ENCODE results near the gene AHCYL1. TPM values are rescaled to one million over a fixed set of nuclear protein-coding genes. Genes with fewer than 3 reads are reported as not detected.

The AHCYL1 gene
- total and polyA plus RNA-seq, 2 experiments from 2014 or later = 47.6 to 72.6 TPM

- H4K20me1 ChIP-seq (ENCODE audit: insufficient read depth) = no peaks in the 10 kb centered on the region
- WGBS, 2 experiments (ENCODE audit: low coverage in 1 of 2, low lambda C conversion rate in 2 of 2, missing lambda C conversion rate in 2 of 2) = 81 to 85% methylated on average over 59 to 63 of the region's 64 CpGs
- H3K36me3 ChIP-seq (ENCODE audit: low read depth) = no peaks in the 10 kb centered on the region
Measured at GRCh38 chr1:110069404-110070281, 85.1 kb downstream of the AHCYL1 start.

GRCh38 chr1:110070282-110070669 lies 85.7 kb downstream of the AHCYL1 start:
- Histone ChIP-seq H3K9me2 (ENCODE audit: insufficient read depth) (no peaks in the 10 kb centered on the region), H2AFZ (no peak overlapping the region), H4K20me1 (ENCODE audit: insufficient read depth) (no peaks in the 10 kb centered on the region), H3K36me3 (ENCODE audit: low read depth) (no peaks in the 10 kb centered on the region), H3K4me3 (no peak overlapping the region), H3K27ac (no peak overlapping the region), H3K9me3 (ENCODE audit: low read depth) (no peaks in the 10 kb centered on the region), H3K9ac (no peak overlapping the region), H3K27me3 (replicated peaks; ENCODE audit: insufficient read depth) (peaks cover 56% of the 10 kb centered on the region), H3K79me2 (ENCODE audit: insufficient read depth) (no peaks in the 10 kb centered on the region), H3K4me1 (ENCODE audit: insufficient read depth) (no peaks in the 10 kb centered on the region), H3F3A (ENCODE audit: insufficient read depth) (no peaks in the 10 kb centered on the region), H3K4me2 (ENCODE audit: unreplicated experiment) (no peak overlapping the region)
- TF ChIP-seq EZH2 (IDR thresholded peaks at IDR 0.05; ENCODE audit: insufficient read depth, poor library complexity, severe bottlenecking) (no peak), EZH2phosphoT487 (IDR thresholded peaks at IDR 0.05; ENCODE audit: insufficient read depth, low read depth) (no peak)
- no peak for DNase-seq
- in situ Hi-C loops (cut with MboI) = no loop called here
- WGBS, 2 experiments (ENCODE audit: low coverage in 1 of 2, low lambda C conversion rate in 2 of 2, missing lambda C conversion rate in 2 of 2) = 34 to 53% methylated on average over 22 to 52 of the region's 52 CpGs

More at GRCh38 chr1:110069404-110070281, 85.1 kb downstream of the AHCYL1 start:
- no peak overlapping the region for H2AFZ ChIP-seq
- no peak for DNase-seq
- no peaks in the 10 kb centered on the region for H3K4me1 ChIP-seq (ENCODE audit: insufficient read depth)
- H3K27me3 ChIP-seq (replicated peaks; ENCODE audit: insufficient read depth) = peaks cover 56% of the 10 kb centered on the region
- in situ Hi-C loops (cut with MboI) = no loop called here
- no peaks in the 10 kb centered on the region for H3K9me2 ChIP-seq (ENCODE audit: insufficient read depth)
- H3F3A ChIP-seq (ENCODE audit: insufficient read depth) = no peaks in the 10 kb centered on the region
- no peaks in the 10 kb centered on the region for H3K79me2 ChIP-seq (ENCODE audit: insufficient read depth)
- H3K9ac ChIP-seq = no peak overlapping the region
- H3K27ac ChIP-seq = no peak overlapping the region
- H3K4me2 ChIP-seq (ENCODE audit: unreplicated experiment) = no peak overlapping the region
- no peaks in the 10 kb centered on the region for H3K9me3 ChIP-seq (ENCODE audit: low read depth)
- TF ChIP-seq EZH2 (IDR thresholded peaks at IDR 0.05; ENCODE audit: insufficient read depth, poor library complexity, severe bottlenecking) (no peak), EZH2phosphoT487 (IDR thresholded peaks at IDR 0.05; ENCODE audit: insufficient read depth, low read depth) (no peak)
- no peak overlapping the region for H3K4me3 ChIP-seq

- H3K9me3 ChIP-seq (ENCODE audit: low read depth) = no peaks in the 10 kb centered on the region
- no peak for TF ChIP-seq EZH2 (IDR thresholded peaks at IDR 0.05; ENCODE audit: insufficient read depth, poor library complexity, severe bottlenecking)
- DNase-seq = no peak
- H3K79me2 ChIP-seq (ENCODE audit: insufficient read depth) = no peaks in the 10 kb centered on the region
- no peaks in the 10 kb centered on the region for H3K9me2 ChIP-seq (ENCODE audit: insufficient read depth)
- no peak within 1 kb of the TSS for H2AFZ ChIP-seq
- in situ Hi-C loops (cut with MboI) = no loop called here
- H3K4me2 ChIP-seq (ENCODE audit: unreplicated experiment) = no peak within 1 kb of the TSS
- H4K20me1 ChIP-seq (ENCODE audit: insufficient read depth) = no peaks in the 10 kb centered on the region
- no peak within 1 kb of the TSS for H3K4me3 ChIP-seq
- H3K9ac ChIP-seq = no peak within 1 kb of the TSS
- no peaks in the 10 kb centered on the region for H3F3A ChIP-seq (ENCODE audit: insufficient read depth)
- WGBS, 2 experiments (ENCODE audit: low coverage in 1 of 2, low lambda C conversion rate in 2 of 2, missing lambda C conversion rate in 2 of 2) = 17 to 59% methylated on average over 5 to 23 of the region's 27 CpGs
- no peak within 1 kb of the TSS for H3K27ac ChIP-seq
- no peaks in the 10 kb centered on the region for H3K4me1 ChIP-seq (ENCODE audit: insufficient read depth)
- H3K36me3 ChIP-seq (ENCODE audit: low read depth) = no peaks in the 10 kb centered on the region
- H3K27me3 ChIP-seq (replicated peaks; ENCODE audit: insufficient read depth) = peaks cover 56% of the 10 kb centered on the region
Measured at GRCh38 chr1:110070671-110071242, 86.2 kb downstream of the AHCYL1 start, which contains the start of gene ALX3. Gene ALX3 (minus strand): TSS chr1:110070672. CDS start chr1:110070612, 60 bp downstream.

Other genes with a start within 250 kb of the AHCYL1 start
- 28.7 and 30.0 TPM in 2 replicates for gene GSTM3, start 243.7 kb upstream of the AHCYL1 start, total RNA-seq (2014; rRNA removed; shearing (Covaris generic))
- 75.2 and 81.0 TPM in 2 replicates for gene GSTM3, start 243.7 kb upstream of the AHCYL1 start, polyA plus RNA-seq (2016; fragmentation: Nextera tagmentation; extraction: Ambion mirVana)
- gene EPS8L3, start 220.8 kb upstream of the AHCYL1 start, total RNA-seq (2014; rRNA removed; shearing (Covaris generic)) = not detected in 2 replicates
- gene EPS8L3, start 220.8 kb upstream of the AHCYL1 start, polyA plus RNA-seq (2016; fragmentation: Nextera tagmentation; extraction: Ambion mirVana) = not detected in 2 replicates
- gene CSF1, start 73.9 kb upstream of the AHCYL1 start, total RNA-seq (2014; rRNA removed; shearing (Covaris generic)) = 60.0 and 87.0 TPM in 2 replicates
- gene CSF1, start 73.9 kb upstream of the AHCYL1 start, polyA plus RNA-seq (2016; fragmentation: Nextera tagmentation; extraction: Ambion mirVana) = 65.3 and 67.9 TPM in 2 replicates
- gene STRIP1, start 49.9 kb downstream of the AHCYL1 start, total RNA-seq (2014; rRNA removed; shearing (Covaris generic)) = 41.9 and 49.9 TPM in 2 replicates
- 21.3 and 24.4 TPM in 2 replicates for gene STRIP1, start 49.9 kb downstream of the AHCYL1 start, polyA plus RNA-seq (2016; fragmentation: Nextera tagmentation; extraction: Ambion mirVana)
- gene ALX3, start 85.9 kb downstream of the AHCYL1 start, total RNA-seq (2014; rRNA removed; shearing (Covaris generic)) = not detected in 2 replicates
- not detected in 2 replicates for gene ALX3, start 85.9 kb downstream of the AHCYL1 start, polyA plus RNA-seq (2016; fragmentation: Nextera tagmentation; extraction: Ambion mirVana)
- not detected in 2 replicates for gene UBL4B, start 127.7 kb downstream of the AHCYL1 start, total RNA-seq (2014; rRNA removed; shearing (Covaris generic))
- gene UBL4B, start 127.7 kb downstream of the AHCYL1 start, polyA plus RNA-seq (2016; fragmentation: Nextera tagmentation; extraction: Ambion mirVana) = not detected in 2 replicates
- 0.76 and 2.4 TPM in 2 replicates for gene SLC6A17, start 165.7 kb downstream of the AHCYL1 start, total RNA-seq (2014; rRNA removed; shearing (Covaris generic))
- gene SLC6A17, start 165.7 kb downstream of the AHCYL1 start, polyA plus RNA-seq (2016; fragmentation: Nextera tagmentation; extraction: Ambion mirVana) = 0.34 and 0.45 TPM in 2 replicates
- 12.1 and 29.3 TPM in 2 replicates for gene KCNC4, start 225.5 kb downstream of the AHCYL1 start, total RNA-seq (2014; rRNA removed; shearing (Covaris generic))
- gene KCNC4, start 225.5 kb downstream of the AHCYL1 start, polyA plus RNA-seq (2016; fragmentation: Nextera tagmentation; extraction: Ambion mirVana) = 8.0 and 8.9 TPM in 2 replicates